Ovary (tissue), 9 donors: ENCODE results near the gene HSD17B7. TPM values are rescaled to one million over a fixed set of nuclear protein-coding genes. Genes with fewer than 3 reads are reported as not detected.

Experiments used
- DNase-seq, 5 donors: peaks; one replicate each; pipeline ENCODE4 v3.0.0-alpha.2; 2019 to 2020
- H3K27ac ChIP-seq, 2 donors: fragments of 200-600 bp; one replicate each; pipeline versions ENCODE4 v1.5.1 to v1.8.0; 2019 to 2022
- H3K27me3 ChIP-seq: fragments of 200-600 bp; one replicate; pipeline ENCODE4 v1.8.0; 2022
- H3K36me3 ChIP-seq: fragments of 200-600 bp; sonication (generic); one replicate; pipeline ENCODE4 v1.5.1; 2019
- H3K4me1 ChIP-seq: one replicate; pipeline ENCODE4 v1.8.1; 2013; ENCODE audit warnings: mild to moderate bottlenecking, moderate library complexity; ENCODE audit not compliant: insufficient read depth
- H3K4me3 ChIP-seq: fragments of 200-600 bp; sonication (generic); one replicate; pipeline ENCODE4 v1.5.1; 2017
- H3K9me3 ChIP-seq, 2 donors: fragments of 200-600 bp in 1 of 2; sonication (generic) in 1 of 2; one replicate each; pipeline versions ENCODE4 v1.5.1 to v1.8.1; 2013 to 2019; ENCODE audit warnings: mild to moderate bottlenecking in 1 of 2, moderate library complexity in 1 of 2
- EP300 ChIP-seq: sonication (generic); formaldehyde crosslinking; IDR thresholded peaks from one replicate; pipeline ENCODE4 v1.6.1; 2017; ENCODE audit warnings: antibody characterized with exemption
- POLR2A ChIP-seq: fragments of 450-650 bp; IDR thresholded peaks from one replicate; pipeline ENCODE4 v1.6.1; 2017; ENCODE audit warnings: antibody characterized with exemption, mild to moderate bottlenecking, moderate library complexity
- WGBS, 3 donors: extraction: QIAGEN DNeasy Blood & Tissue Kit in 1 of 3; methylation state at CpG; one replicate each; pipeline versions ENCODE4 v1.1.5 to v1.1.7; 2013 to 2017; 5-methylcytosine and 5-hydroxymethylcytosine counted together
- intact Hi-C, 4 donors: fragments of 100-400 bp; cut with DNase I; formaldehyde crosslinking; loops; one replicate each; pipeline versions ENCODE4 v1.11.0 to v1.15.1; 2022 to 2023
- polyA plus RNA-seq, 2 donors: library from polyadenylated mRNA; stranded (reverse); fragments of 200-250 nt in 1 of 2; fragments of 350-450 nt in 1 of 2; fragmentation: Illumina TruSeq in 1 of 2; extraction: RNeasy Lipid Tissue Mini Kit (QIAGEN cat#74804) in 1 of 2; gene quantifications; one replicate each; pipeline ENCODE4 v1.2.3, GENCODE V29; 2013 to 2014
- total RNA-seq, 7 donors: library from RNA; depleted of rRNA in 2 of 7; stranded (reverse); fragments of >200 nt in 2 of 7; fragmentation: NEBNext Ultra II Directional in 3 of 7; extraction: Animal tissue kit (Norgen Biotek cat#: 25700) in 3 of 7; gene quantifications; one replicate each; pipeline versions ENCODE4 v1.1.0 to v1.2.4, GENCODE V29; 2016 to 2023
- TF ChIP-seq, protein P1 (sequence below), 3 donors: fragments of 450-650 bp in 2 of 3; fragments of 200-600 bp in 1 of 3; IDR thresholded peaks; one replicate each; pipeline versions ENCODE4 v1.5.1 to v1.8.0; 2016 to 2022; ENCODE audit warnings: antibody characterized with exemption in 3 of 3, mild to moderate bottlenecking in 1 of 3
- donor health status: DM: no; HTN: no; CAD: no; lungs with moderate emphysema.
- donor health status: DM: no; HTN: no; CAD: no.
- donor health status: Bipolar disorder and iron deficiency.
- donor health status: DM: yes; HTN: yes; CAD: no.
- donor health status: DM: no; HTN: no; CAD: no.
- donor health status: DM: yes; HTN: yes; CAD: no.

The HSD17B7 gene
- total and polyA plus RNA-seq, 9 donors, result 9.0 to 32.0 (median 12.8) TPM

- intact Hi-C loops, result no loop called here
- Histone ChIP-seq H3K4me3 (no peak overlapping the region), H3K4me1 (no peaks in the 10 kb centered on the region), H3K27ac (no peak overlapping the region), H3K9me3 (no peaks in the 10 kb centered on the region), H3K27me3 (no peaks in the 10 kb centered on the region), H3K36me3 (no peaks in the 10 kb centered on the region)
- TF ChIP-seq EP300 (no peak), POLR2A (no peak)
- TF ChIP-seq, protein P1, sequence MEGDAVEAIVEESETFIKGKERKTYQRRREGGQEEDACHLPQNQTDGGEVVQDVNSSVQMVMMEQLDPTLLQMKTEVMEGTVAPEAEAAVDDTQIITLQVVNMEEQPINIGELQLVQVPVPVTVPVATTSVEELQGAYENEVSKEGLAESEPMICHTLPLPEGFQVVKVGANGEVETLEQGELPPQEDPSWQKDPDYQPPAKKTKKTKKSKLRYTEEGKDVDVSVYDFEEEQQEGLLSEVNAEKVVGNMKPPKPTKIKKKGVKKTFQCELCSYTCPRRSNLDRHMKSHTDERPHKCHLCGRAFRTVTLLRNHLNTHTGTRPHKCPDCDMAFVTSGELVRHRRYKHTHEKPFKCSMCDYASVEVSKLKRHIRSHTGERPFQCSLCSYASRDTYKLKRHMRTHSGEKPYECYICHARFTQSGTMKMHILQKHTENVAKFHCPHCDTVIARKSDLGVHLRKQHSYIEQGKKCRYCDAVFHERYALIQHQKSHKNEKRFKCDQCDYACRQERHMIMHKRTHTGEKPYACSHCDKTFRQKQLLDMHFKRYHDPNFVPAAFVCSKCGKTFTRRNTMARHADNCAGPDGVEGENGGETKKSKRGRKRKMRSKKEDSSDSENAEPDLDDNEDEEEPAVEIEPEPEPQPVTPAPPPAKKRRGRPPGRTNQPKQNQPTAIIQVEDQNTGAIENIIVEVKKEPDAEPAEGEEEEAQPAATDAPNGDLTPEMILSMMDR (IDR thresholded peaks at IDR 0.05), result no peak
- 71 to 90% (median 79%) methylated on average over 1 of the region's 1 CpG for WGBS, 3 donors
- DNase-seq, result no peak
These were observed 36.4 kb upstream of the HSD17B7 start for GRCh38 chr1:162753998-162754585.

- no peaks in the 10 kb centered on the region for H3K4me1 ChIP-seq
- no peak for DNase-seq
- no peaks in the 10 kb centered on the region for H3K27me3 ChIP-seq
- intact Hi-C loops, result no loop called here
- no peaks in the 10 kb centered on the region for H3K9me3 ChIP-seq
- 89 to 93% (median 90%) methylated on average over 3 of the region's 3 CpGs for WGBS, 3 donors
- no peak overlapping the region for H3K4me3 ChIP-seq
- TF ChIP-seq EP300 (no peak), POLR2A (no peak)
- TF ChIP-seq, protein P1 (IDR thresholded peaks at IDR 0.05), result no peak
- no peaks in the 10 kb centered on the region for H3K36me3 ChIP-seq
- H3K27ac ChIP-seq, result no peak overlapping the region
These were observed 35.2 kb upstream of the HSD17B7 start for GRCh38 chr1:162755306-162755705.

DNA sequence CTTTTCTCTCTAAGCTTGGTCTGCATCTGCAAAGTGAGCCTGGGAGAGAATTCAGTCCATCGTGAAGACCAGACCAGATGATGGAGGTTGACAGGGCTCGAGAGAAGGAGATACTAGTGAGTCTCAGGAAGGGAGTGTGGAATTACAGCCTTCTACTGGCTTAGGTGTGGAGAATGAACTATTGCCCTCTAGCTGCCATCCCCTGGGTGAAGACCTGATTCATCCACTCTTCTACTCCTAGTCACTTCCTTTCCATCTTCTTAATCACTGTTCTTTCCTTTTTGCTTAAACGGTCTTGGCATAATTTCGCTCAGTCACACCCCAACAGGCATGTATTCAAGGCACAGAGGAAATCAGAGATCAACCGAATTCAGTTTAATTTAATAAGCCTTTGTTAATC is 34.0 kb upstream of the HSD17B7 start:
- TF ChIP-seq EP300, result no peak
- no peak for TF ChIP-seq POLR2A
- DNase-seq, result no peak
- 81 to 86% (median 82%) methylated on average over 5 of the region's 5 CpGs for WGBS, 3 donors
- no peaks in the 10 kb centered on the region for H3K36me3 ChIP-seq
- no peaks in the 10 kb centered on the region for H3K9me3 ChIP-seq
- H3K27ac ChIP-seq, result no peak overlapping the region
- H3K4me3 ChIP-seq, result no peak overlapping the region
- intact Hi-C loops, result no loop called here
- H3K4me1 ChIP-seq, result no peaks in the 10 kb centered on the region
- H3K27me3 ChIP-seq, result no peaks in the 10 kb centered on the region

DNA sequence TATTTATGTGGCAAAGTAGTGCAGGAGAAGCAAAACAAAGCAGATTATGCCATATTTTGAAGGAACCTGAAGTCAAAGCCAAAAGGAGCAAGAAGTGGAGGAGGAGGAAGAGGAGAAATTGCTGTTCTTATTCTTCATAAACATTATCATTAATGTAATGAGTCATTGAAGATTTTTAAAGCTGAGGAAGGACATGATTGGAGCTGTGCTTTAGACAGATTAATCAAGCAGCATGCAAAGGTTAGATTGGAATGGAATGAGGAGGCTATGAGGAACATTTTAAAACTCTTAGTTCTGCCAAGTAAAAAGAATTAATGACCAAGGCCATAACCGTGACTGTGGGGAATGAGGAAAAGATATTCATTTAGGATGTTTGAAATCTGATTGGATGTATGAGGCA is 33.0 kb upstream of the HSD17B7 start:
- DNase-seq, result no peak
- Histone ChIP-seq H3K27me3 (no peaks in the 10 kb centered on the region), H3K9me3 (no peaks in the 10 kb centered on the region), H3K27ac (no peak overlapping the region), H3K4me3 (no peak overlapping the region), H3K4me1 (no peaks in the 10 kb centered on the region), H3K36me3 (no peaks in the 10 kb centered on the region)
- intact Hi-C loops, result no loop called here
- 5 to 7% (median 6%) methylated on average over 1 of the region's 1 CpG for WGBS, 3 donors
- TF ChIP-seq POLR2A, result no peak
- TF ChIP-seq, protein P1 (IDR thresholded peaks at IDR 0.05), result no peak
- TF ChIP-seq EP300, result no peak

GRCh38 chr1:162765788-162766187 is 24.7 kb upstream of the HSD17B7 start:
- Histone ChIP-seq H3K27ac (no peak overlapping the region), H3K36me3 (no peaks in the 10 kb centered on the region), H3K27me3 (no peaks in the 10 kb centered on the region), H3K4me3 (no peak overlapping the region), H3K9me3 (no peaks in the 10 kb centered on the region), H3K4me1 (no peaks in the 10 kb centered on the region)
- WGBS, 3 donors, result 89 to 94% (median 94%) methylated on average over 1 of the region's 1 CpG
- intact Hi-C loops, result no loop called here
- no peak for DNase-seq
- TF ChIP-seq POLR2A, result no peak
